H9 (cell line): ENCODE results near the gene CORO1C. TPM values are rescaled to one million over a fixed set of nuclear protein-coding genes. Genes with fewer than 3 reads are reported as not detected.

Experiments
- DNase-seq: peaks from one replicate; pipeline ENCODE4 v3.0.0-alpha.2; 2017
- H2AFZ ChIP-seq: one replicate; pipeline ENCODE4 v1.6.1; 2013; ENCODE audit warnings: mild to moderate bottlenecking, low read length, control low read depth, moderate library complexity
- H2AK5ac ChIP-seq: 2 replicates; pipeline ENCODE4 v1.6.1; 2013; ENCODE audit warnings: low read length, control low read depth, mixed read lengths; ENCODE audit not compliant: insufficient read length
- H2BK120ac ChIP-seq: one replicate; pipeline ENCODE4 v1.6.1; 2013; ENCODE audit warnings: low read depth, mild to moderate bottlenecking, low read length, control low read depth, inconsistent platforms; ENCODE audit not compliant: poor library complexity, severe bottlenecking
- H2BK12ac ChIP-seq: 2 replicates; pipeline ENCODE4 v1.6.1; 2013; ENCODE audit warnings: low read length, control low read depth, mixed read lengths, low read depth; ENCODE audit not compliant: insufficient read length
- H2BK15ac ChIP-seq: 2 replicates; pipeline ENCODE4 v1.6.1; 2013; ENCODE audit warnings: low read depth, low read length, control low read depth
- H2BK20ac ChIP-seq: one replicate; pipeline ENCODE4 v1.6.1; 2013; ENCODE audit warnings: low read depth, mild to moderate bottlenecking, low read length, control low read depth, inconsistent platforms; ENCODE audit not compliant: poor library complexity, severe bottlenecking
- H2BK5ac ChIP-seq: 2 replicates; pipeline ENCODE4 v1.6.1; 2013; ENCODE audit warnings: low read length, control low read depth, mixed read lengths; ENCODE audit not compliant: insufficient read length
- H3K14ac ChIP-seq: 2 replicates; pipeline ENCODE4 v1.6.1; 2013; ENCODE audit warnings: low read length, control low read depth; ENCODE audit not compliant: insufficient read depth
- H3K18ac ChIP-seq: 2 replicates; pipeline ENCODE4 v1.6.1; 2013; ENCODE audit warnings: low read depth, mild to moderate bottlenecking, mixed read lengths, low read length, control low read depth; ENCODE audit not compliant: insufficient read length
- H3K23ac ChIP-seq: 2 replicates; pipeline ENCODE4 v1.6.1; 2013; ENCODE audit warnings: low read length, control low read depth, mixed read lengths, low read depth; ENCODE audit not compliant: insufficient read length
- H3K23me2 ChIP-seq: 2 replicates; pipeline ENCODE4 v1.6.1; 2013; ENCODE audit warnings: low read depth, mild to moderate bottlenecking, mixed read lengths, low read length, control low read depth; ENCODE audit not compliant: insufficient read length, poor library complexity, severe bottlenecking
- H3K27ac ChIP-seq: 2 replicates; pipeline ENCODE4 v1.5.1; 2013; ENCODE audit warnings: low read length, control low read depth, mixed read lengths, low read depth; ENCODE audit not compliant: insufficient read length
- H3K27me3 ChIP-seq: 2 replicates; pipeline ENCODE4 v1.6.1; 2013; ENCODE audit warnings: low read length, control low read depth, inconsistent platforms; ENCODE audit not compliant: insufficient read depth
- H3K4ac ChIP-seq: 2 replicates; pipeline ENCODE4 v1.6.1; 2013; ENCODE audit warnings: low read depth, mild to moderate bottlenecking, control low read depth, inconsistent platforms, low read length, moderate library complexity
- H3K4me1 ChIP-seq: 2 replicates; pipeline ENCODE4 v1.6.1; 2013; ENCODE audit warnings: low read length, control low read depth, inconsistent platforms; ENCODE audit not compliant: insufficient read depth
- H3K4me2 ChIP-seq: 2 replicates; pipeline ENCODE4 v1.6.1; 2013; ENCODE audit warnings: low read length, control low read depth, mixed read lengths; ENCODE audit not compliant: insufficient read length, insufficient read depth
- H3K56ac ChIP-seq: 2 replicates; pipeline ENCODE4 v1.6.1; 2013; ENCODE audit warnings: low read depth, mild to moderate bottlenecking, mixed read lengths, low read length, control low read depth; ENCODE audit not compliant: insufficient read length
- H3K79me1 ChIP-seq: 2 replicates; pipeline ENCODE4 v1.6.1; 2013; ENCODE audit warnings: low read depth, mild to moderate bottlenecking, moderate library complexity, low read length, control low read depth, inconsistent platforms; ENCODE audit not compliant: insufficient read depth, poor library complexity, severe bottlenecking
- H3K79me2 ChIP-seq: 2 replicates; pipeline ENCODE4 v1.6.1; 2013; ENCODE audit warnings: low read length, control low read depth, inconsistent platforms; ENCODE audit not compliant: insufficient read depth
- H3K9ac ChIP-seq: 2 replicates; pipeline ENCODE4 v1.6.1; 2013; ENCODE audit warnings: low read length, control low read depth, mixed read lengths; ENCODE audit not compliant: insufficient read length; ENCODE audit errors: extremely low read depth
- H3K9me3 ChIP-seq: one replicate; pipeline ENCODE4 v1.6.1; 2013; ENCODE audit warnings: low read depth, low read length, inconsistent platforms; ENCODE audit not compliant: control insufficient read depth
- H3T11ph ChIP-seq: one replicate; pipeline ENCODE4 v1.6.1; 2013; ENCODE audit warnings: mild to moderate bottlenecking, low read length, control low read depth, inconsistent platforms
- H4K20me1 ChIP-seq: one replicate; pipeline ENCODE4 v1.6.1; 2013; ENCODE audit not compliant: control insufficient read depth, insufficient read length, insufficient read depth
- H4K5ac ChIP-seq: 2 replicates; pipeline ENCODE4 v1.6.1; 2013; ENCODE audit warnings: low read depth, mild to moderate bottlenecking, mixed read lengths, low read length, control low read depth; ENCODE audit not compliant: insufficient read length
- H4K8ac ChIP-seq: replicated peaks from 2 replicates; pipeline ENCODE4 v1.6.1; 2013; ENCODE audit warnings: low read length, control low read depth, mixed read lengths, low read depth; ENCODE audit not compliant: insufficient read length
- H4K91ac ChIP-seq: 2 replicates; pipeline ENCODE4 v1.6.1; 2013; ENCODE audit warnings: low read depth, mild to moderate bottlenecking, moderate library complexity, mixed read lengths, low read length, control low read depth; ENCODE audit not compliant: insufficient read length
- H3K27ac Mint-ChIP-seq, 3 experiments: 2 replicates in 2 of 3; 3 replicates in 1 of 3; pipeline ENCODE4 v1.8.0; 2020 to 2021; ENCODE audit warnings: mixed read lengths in 3 of 3, mild to moderate bottlenecking in 1 of 3, moderate library complexity in 1 of 3
- H3K27me3 Mint-ChIP-seq: 2 replicates; pipeline ENCODE4 v1.8.0; 2021; ENCODE audit warnings: low read depth, mild to moderate bottlenecking, moderate library complexity, mixed read lengths
- H3K36me3 Mint-ChIP-seq, 3 experiments: 2 replicates in 2 of 3; 3 replicates in 1 of 3; pipeline ENCODE4 v1.8.0; 2020 to 2021; ENCODE audit warnings: low read depth in 3 of 3, mixed read lengths in 3 of 3; ENCODE audit not compliant: insufficient read depth in 1 of 3
- H3K4me1 Mint-ChIP-seq, 2 experiments: 2 replicates each; pipeline ENCODE4 v1.8.0; 2020; ENCODE audit warnings: mixed read lengths in 2 of 2
- H3K4me3 Mint-ChIP-seq, 2 experiments: 2 replicates in 1 of 2; 3 replicates in 1 of 2; pipeline ENCODE4 v1.8.0; 2020 to 2021; ENCODE audit warnings: mild to moderate bottlenecking in 2 of 2, mixed read lengths in 2 of 2, moderate library complexity in 1 of 2
- H3K9me3 Mint-ChIP-seq, 2 experiments: 2 replicates in 1 of 2; 3 replicates in 1 of 2; pipeline ENCODE4 v1.8.0; 2020; ENCODE audit warnings: mild to moderate bottlenecking in 2 of 2, mixed read lengths in 2 of 2, moderate library complexity in 1 of 2
- CTCF ChIP-seq: fragments of 200-600 bp; sonication (generic); conservative IDR thresholded peaks from 3 replicates; pipeline ENCODE4 v1.8.0; 2021; ENCODE audit warnings: antibody characterized with exemption, mild to moderate bottlenecking
- WGBS: extraction: QIAGEN DNeasy Blood & Tissue Kit; methylation state at CpG from one replicate; pipeline ENCODE4 v1.1.7; 2013; ENCODE audit warnings: missing lambda C conversion rate, low lambda C conversion rate, mixed read lengths; ENCODE audit not compliant: insufficient read length; ENCODE audit errors: extremely low coverage; 5-methylcytosine and 5-hydroxymethylcytosine counted together
- total RNA-seq: library from RNA; stranded (reverse); gene quantifications from 2 replicates; pipeline ENCODE4 v1.2.1, GENCODE V29; 2021

Gene CORO1C
- total RNA-seq, 1 experiment from 2014 or later, result 154 TPM

GRCh38 chr12:108649669-108650068 is 81.6 kb downstream of the CORO1C start:
- Histone ChIP-seq H3K79me1 (no peaks in the 10 kb centered on the region), H3T11ph (no peak overlapping the region), H4K20me1 (no peaks in the 10 kb centered on the region), H2AFZ (no peak overlapping the region), H2BK5ac (no peak overlapping the region), H3K23me2 (no peaks in the 10 kb centered on the region), H3K4me1 (peaks cover 10% of the 10 kb centered on the region; the same call in 1 of the 2 replicates), H3K4me2 (no peak overlapping the region), H4K91ac (no peak overlapping the region), H3K27ac (no peak overlapping the region), H2BK120ac (no peak overlapping the region), H3K4ac (no peak overlapping the region), H3K23ac (no peak overlapping the region), H3K79me2 (no peaks in the 10 kb centered on the region), H3K9me3 (no peaks in the 10 kb centered on the region), H3K18ac (no peak overlapping the region), H3K56ac (no peak overlapping the region), H2AK5ac (no peak overlapping the region), H2BK20ac (no peak overlapping the region), H2BK12ac (no peak overlapping the region), H2BK15ac (no peak overlapping the region), H3K9ac (no peak overlapping the region), H4K5ac (no peak overlapping the region), H4K8ac (no peak overlapping the region), H3K27me3 (no peaks in the 10 kb centered on the region), H3K14ac (no peak overlapping the region)
- no CpG with 5 or more reads among the region's 4 CpGs for WGBS
- DNase-seq, result no peak
- Mint-ChIP-seq H3K9me3 (no peaks in the 10 kb centered on the region), H3K27me3 (no peaks in the 10 kb centered on the region), H3K36me3 (peaks cover 24 to 83% (median 51%) of the 10 kb centered on the region in 3 experiments; a peak in 6 of 7 replicates), H3K27ac (no peak overlapping the region), H3K4me1 (peaks cover 29 to 34% of the 10 kb centered on the region in 2 experiments), H3K4me3 (no peak overlapping the region)
- TF ChIP-seq CTCF, result no peak
